ENCODE measurements around the gene MEGF11. TPM values are rescaled to one million over a fixed set of nuclear protein-coding genes. Genes with fewer than 3 reads are reported as not detected.

The MEGF11 gene
- total RNA-seq, 1 donor from 2014 or later = 1.9 TPM

DNA sequence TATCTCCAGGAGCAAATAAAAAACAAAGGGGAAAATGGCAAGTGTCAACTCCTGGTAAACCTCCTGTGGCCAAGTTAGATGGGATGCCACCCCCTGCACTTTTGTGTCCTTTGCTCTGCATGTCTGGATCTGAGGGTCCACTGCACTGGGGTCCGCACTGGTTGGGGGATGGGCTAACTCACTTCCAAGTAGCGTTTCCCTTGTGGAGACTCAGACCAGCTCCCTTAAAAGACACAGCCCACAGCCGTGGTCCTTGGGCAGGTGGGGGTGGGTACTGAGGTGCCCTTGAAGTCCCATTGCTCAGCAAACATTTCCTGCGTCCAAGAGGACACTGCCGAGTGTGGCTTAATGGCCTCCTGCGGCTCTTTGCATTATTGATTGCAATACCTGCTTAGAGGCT, 188.2 kb downstream of the MEGF11 start:
- DNase-seq (ENCODE audit: low spot score) = no peak

DNA sequence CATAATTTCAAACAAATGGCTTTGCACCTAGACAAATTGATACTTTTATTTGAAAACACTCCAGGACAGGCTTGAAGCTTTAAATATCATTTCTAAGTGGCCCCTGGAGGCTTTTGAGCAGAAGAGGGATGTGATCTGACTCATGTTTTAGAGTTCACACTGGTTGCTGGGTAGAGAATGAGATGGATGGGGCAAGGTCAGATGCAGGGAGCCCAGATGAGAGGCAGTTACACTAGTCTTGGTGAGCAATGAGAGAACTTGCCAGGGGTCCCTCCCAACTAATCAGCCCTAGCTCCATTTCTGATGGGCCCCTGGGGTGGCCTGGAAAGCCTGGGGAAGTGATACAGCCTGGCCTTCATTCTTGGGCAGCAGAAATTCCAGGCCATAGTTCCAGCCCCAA, 190.4 kb downstream of the MEGF11 start:
- no peak for DNase-seq (ENCODE audit: low spot score)

DNA sequence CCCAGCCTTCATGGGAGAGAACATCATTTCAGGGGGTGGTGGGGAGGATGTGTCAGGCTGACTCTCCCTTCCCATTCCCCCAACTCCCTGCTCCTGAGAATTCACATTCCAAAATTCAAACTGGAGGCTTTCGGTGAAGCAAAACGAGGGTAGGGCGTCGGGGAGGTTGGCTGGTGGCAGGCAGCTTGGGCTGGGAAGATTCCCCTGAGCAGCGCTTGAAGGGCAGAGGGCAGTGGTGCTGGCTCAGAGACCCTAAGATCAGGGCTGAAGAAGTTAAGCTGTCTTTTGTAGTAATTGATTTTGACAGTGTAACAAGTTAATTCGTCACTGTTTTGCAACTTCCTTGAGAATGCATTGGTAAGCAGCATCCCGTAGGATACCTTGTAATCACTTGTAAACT, 196.5 kb downstream of the MEGF11 start:
- no peak for DNase-seq (ENCODE audit: low spot score)

DNA sequence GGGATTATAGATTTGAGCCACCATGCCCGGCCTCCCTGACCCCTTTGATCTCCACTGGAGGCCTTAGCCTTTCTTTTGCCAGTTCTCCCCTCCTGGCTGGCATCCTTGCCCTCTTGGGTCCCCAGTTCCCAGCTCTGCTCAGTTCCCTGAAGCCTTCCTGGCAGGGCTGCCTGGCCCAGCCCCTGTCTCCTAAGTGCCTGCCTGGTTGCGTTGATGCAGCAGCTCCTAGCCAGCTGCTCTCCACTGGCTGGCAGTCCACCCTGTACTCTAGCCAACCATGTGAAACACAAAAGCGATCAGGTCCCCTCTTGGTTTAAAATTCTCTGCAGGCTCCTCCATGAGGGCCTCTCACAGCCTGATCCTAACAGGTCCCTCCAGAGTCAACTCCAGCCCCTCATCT, 199.6 kb downstream of the MEGF11 start:
- no peak for DNase-seq (ENCODE audit: low spot score)

DNA sequence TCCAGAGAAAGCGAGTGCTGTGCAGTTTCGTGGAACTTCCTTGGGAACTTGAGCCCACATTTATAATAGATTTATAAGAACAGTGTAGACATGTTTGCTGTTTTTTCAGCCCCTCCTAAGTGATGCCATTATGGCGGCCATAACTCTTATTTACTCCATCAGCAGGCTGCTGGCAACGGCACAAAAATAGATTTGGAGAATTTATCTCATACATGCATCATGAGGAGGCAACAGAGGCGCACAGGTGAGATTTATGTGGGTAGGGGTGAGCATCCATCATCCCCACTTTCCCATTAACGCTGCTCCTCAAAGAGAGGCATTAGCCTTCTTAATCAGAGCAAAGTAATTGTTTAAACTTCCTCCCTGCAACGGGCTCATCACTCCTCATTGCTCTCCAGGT, 201.7 kb downstream of the MEGF11 start:
- no peak for DNase-seq (ENCODE audit: low spot score)

DNA sequence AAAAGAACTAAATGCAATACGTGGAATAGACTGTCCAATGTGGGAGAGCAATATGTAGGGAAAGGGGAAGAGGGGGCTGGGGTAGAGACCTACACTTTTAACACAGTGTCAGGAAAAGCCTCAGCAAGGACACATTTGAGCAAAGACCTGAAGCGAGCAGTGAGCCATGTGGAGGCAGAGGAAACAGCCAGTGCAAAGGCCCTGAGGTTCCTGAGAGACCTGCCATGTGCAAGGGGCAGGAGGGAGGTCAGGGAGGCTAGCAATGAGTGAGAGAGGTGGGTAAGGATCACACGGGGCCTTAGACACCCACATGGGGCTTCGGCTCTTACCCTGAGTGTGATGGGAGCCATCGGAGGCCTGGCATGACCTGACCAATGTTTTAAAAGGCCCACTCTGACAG, 203.3 kb downstream of the MEGF11 start:
- no peak for DNase-seq (ENCODE audit: low spot score)

DNA sequence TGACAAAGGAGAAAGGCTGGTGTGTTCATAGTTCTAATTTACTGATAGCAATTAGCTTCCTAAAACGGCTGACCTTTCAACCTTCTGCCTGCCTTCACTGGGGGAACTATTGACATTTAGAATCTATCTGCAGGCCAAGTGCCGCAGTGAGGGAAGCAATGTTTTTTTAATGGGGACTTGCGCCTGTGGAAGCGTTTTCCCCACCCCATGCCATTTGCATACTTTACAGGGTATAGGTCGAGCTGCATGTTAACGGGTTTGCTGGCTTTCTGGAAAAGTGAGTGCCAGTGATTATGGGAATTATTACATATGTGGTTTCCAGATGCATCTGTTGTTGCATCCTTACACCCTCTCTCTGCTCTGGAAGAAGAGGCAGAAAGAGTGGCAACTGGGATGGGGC, 204.2 kb downstream of the MEGF11 start:
- DNase-seq (ENCODE audit: low spot score) = no peak

DNA sequence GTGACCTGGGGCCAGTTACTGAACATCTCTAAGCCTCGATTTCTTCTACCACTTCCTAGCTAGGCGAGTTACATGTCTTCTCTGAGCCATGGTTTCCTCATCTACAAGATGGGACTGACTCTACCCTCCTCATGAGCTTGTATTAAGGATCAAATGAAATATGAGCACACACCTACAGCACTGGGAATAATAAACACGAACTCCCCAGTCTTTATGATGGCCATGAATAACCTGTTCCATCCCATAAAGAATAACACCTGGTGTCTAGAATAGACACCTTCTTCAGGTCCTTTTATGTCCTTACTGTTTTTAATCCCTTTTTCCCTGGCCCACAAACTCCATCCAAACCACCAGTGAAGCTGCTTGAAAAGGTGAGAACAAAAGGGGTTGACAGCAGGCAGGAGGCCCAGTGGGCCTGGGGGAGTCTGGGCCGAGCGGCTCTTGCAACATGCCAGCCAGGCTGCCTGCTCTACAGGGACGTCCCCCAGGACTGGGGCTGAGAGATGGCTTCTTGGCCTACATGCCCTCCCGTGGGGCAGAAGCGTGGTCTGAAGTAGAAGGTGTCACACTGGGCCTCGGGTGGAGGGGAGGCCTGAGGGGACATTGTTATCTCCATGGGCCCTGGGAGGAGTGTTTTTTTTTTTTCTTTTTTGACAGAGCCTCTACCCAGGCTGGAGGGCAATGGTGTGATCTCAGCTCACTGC, 206.1 kb downstream of the MEGF11 start:
- DNase-seq (ENCODE audit: low spot score) = no peak

DNA sequence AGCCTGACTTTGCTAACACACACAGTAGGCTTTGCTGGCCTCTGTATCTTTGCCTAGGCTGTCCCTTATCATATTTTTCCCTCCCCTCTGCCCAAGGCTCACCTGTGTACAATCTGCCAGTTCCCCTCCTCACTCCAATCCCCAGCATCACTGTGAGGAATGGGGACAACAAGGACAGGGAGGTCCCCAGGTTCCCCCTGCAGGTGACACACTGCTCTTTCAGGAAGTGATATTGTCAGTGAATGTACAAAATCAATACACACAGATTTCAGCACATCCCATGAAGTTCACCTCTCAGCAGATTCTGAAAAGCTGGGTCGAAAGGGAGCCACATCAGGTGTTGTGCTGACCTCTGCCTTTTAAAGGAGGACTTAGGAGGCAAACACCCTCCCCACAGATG, 206.8 kb downstream of the MEGF11 start:
- DNase-seq (ENCODE audit: low spot score) = no peak

DNA sequence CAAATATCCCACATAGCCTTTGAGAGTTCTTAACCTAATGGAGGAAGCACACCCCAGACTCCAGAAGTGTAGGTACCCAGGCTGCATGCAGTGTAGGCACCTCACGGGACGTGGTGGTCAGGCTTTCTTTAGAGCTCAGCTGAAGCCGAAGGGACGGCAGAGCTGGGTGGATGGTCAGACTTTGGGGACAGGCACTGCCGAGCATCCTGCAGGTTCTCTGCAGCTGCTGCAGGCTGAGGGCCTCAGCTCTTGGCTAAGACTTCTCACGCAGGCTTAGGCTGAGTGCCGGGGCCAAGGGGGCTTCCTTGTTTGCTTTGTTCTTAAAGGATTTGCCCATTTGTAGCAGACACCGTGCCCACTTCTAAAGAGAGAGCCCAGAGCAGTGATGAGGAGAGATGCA, 207.2 kb downstream of the MEGF11 start:
- no peak for DNase-seq (ENCODE audit: low spot score)

DNA sequence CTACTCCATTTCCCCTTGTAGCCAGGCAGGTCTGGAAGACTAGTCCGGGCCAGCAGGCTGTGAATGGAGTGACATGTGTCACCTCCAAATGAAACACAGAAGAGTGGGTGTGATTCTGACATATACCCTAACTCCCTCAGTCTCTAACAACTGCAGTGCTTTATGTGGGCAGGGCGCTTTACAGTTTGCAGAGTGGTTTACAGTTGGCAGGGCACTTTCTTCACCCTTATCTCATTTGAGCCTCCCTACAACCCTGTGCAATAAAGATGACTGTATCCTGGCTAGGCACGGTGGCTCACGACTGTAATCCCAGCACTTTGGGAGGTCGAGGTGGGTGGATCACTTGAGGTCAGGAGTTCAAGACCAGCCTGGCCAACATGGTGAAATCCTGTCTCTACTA, 208.0 kb downstream of the MEGF11 start:
- no peak for DNase-seq (ENCODE audit: low spot score)

DNA sequence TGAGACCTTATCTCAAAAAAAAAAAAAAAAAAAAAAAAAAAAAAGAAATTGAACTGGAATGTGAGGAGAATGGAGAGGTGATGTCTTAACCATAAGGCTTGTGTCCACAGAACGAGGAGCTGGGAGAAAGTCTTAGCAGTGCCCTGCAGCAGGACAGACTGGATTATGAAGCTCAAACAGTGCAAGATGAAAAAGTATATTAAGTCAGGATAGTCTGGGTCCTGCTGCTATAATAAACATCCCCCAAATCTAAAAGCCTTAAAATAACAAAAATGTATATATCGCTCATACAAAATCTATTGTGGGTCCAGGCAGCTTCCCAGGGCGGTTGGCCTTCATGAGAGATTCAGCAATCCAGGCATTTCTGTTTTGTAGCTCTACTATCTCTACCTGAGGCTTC, 208.7 kb downstream of the MEGF11 start:
- DNase-seq (ENCODE audit: low spot score) = no peak

DNA sequence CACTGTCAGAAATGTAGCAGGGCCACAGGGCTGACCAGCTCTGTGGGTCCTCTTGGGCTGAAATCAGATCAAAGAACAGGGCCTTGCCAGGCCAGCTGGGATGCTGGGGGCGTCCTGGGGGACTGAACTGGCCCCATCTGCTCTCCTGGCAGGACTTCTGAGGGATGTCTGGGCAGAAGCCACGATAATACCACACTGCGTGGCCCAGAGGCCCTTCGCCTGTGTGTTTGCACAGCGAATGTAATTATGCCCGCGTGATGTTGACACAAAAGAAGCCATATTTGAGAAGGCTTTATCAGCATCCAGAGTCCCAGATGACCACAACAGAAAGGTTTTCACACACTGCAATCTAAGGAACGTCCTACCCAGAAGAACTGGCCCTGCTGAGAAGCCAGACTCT, 210.3 kb downstream of the MEGF11 start:
- DNase-seq (ENCODE audit: low spot score) = no peak

DNA sequence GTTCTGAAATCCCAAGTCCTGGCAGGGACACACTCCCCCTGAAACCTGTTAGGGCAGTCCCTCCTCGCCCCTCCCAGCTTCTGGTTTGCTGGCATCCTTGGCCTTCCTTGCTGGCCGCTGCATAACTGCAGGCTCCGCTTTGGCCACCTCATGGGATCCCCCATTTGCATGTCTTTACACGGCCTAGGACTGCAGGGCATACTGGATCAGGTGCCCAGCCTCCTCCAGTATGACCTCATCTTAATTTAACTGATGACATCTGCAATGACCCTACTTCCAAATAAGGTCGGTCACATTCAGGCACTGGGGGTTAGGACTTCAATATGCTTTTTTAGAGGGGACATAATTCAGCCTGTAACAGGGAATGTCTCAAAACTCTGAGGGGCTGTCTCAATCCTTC, 210.9 kb downstream of the MEGF11 start:
- DNase-seq (ENCODE audit: low spot score) = no peak

DNA sequence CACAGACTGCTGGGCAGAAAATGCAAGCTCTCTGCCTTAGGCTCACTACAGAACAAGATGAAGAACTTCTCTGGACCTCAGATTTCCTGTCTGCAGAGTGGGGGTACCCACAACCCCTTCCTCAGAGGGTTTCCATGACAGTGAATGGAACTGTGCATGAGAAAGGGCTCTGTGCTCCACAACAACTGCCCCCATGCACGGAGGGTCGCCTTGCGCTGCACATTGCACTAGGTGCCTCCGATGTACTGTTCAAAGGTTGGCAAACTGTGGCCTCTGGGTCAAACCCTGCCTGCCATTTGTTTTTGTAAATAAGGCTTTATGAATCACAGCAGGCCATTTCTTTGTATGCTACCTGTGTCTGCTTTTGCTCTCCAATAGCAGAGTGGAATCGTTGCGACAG, 212.3 kb downstream of the MEGF11 start:
- no peak for DNase-seq (ENCODE audit: low spot score)

DNA sequence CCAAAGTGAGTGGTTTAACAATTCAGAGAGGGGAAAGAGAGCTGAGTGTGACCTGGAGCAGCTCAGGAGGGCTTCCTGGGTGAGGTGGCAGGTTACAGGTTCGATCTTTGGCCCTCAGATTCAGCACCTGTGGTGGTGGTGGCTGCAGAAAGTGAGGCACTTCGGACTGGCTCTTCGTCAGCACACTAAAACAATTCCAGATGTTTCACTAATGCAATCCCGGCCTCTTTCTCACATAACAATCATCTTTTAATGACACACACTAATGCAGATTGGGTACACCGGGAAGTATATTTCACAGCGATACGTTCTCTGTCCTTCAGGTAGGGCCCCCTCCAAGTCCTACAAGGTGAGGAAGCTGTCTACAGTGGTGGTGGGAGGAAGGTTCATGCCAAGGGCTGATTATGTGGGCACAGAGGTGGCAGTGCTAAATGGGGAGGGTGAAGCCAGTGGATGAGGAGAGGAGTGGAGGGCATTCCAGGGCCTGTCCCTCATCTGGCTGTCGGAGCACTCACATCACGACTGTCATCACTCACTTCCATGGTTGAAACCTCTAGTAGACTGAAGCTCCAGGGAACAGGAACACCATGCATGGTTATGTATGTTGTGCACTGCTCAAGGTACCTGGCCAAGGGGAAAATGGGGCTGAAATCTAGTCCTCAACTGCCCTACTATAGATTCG, 213.2 kb downstream of the MEGF11 start:
- DNase-seq (ENCODE audit: low spot score) = no peak

DNA sequence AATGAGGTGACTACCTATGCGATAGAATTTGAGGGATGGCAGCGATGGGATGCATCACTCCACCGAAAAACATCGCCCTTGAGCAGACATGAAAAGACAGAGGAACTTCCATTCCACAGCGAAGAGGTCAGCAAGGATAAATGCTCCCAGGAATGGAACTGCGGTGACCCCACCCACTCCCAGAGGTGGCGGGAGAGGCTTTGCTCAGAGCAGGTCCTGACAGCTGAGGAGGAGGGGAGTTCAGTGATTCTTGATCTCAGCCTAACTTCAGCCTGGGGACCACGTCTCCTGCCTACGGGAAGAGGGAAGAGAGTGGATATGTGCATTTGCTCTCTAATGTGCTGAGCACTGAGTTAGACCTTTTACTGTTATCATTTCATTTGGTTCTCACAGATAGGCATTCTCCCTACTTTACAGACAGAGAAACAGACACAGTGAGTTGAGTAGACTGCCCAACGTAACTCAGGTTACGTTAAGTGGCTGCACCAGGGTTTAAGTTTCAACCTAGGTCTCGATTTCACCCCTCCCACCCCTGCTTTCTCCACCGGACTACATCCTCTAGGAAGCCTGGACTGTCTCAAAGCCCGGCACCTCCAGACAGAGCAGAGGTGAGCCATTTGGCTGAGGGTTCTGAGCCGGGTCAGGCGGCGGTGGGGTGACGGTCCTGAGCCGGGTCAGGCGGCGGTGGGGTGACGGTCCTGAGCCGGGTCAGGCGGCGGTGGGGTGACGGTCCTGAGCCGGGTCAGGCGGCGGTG, 214.3 kb downstream of the MEGF11 start:
- DNase-seq (ENCODE audit: low spot score) = no peak

DNA sequence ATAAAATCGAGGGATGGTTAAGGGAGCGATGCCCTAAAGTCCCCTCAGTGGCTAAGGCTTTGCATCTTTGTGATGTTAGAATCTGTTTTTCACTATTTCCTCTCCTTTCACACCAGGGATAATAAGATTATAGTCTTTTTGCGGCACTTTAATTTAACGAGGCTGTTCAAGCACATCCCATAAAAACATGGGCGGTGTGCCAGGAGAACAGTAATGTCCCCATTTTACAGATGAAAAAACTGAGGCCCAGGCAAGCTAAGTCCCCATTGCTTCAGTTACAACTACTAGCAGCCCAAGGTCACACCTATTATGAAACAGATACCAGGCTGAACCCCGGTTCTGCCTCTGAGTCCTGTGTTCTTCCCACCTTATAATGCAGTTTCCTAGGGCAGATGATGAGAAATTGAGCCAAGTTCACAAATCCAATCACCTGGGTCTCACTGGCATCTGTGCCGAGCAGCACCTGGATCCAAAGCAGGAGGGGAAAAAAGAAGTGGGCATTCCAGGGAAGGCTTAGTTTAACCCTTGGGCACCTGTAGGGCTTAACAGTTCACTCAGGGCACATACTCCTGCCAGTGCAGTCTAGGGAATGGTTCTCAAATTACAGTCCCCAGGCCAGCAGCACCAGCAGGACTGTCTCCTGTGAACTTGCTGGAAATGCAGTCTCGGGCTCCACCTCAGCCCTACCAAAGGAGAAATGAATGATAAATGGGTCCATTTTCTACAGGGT, 215.0 kb downstream of the MEGF11 start:
- no peak for DNase-seq (ENCODE audit: low spot score)

DNA sequence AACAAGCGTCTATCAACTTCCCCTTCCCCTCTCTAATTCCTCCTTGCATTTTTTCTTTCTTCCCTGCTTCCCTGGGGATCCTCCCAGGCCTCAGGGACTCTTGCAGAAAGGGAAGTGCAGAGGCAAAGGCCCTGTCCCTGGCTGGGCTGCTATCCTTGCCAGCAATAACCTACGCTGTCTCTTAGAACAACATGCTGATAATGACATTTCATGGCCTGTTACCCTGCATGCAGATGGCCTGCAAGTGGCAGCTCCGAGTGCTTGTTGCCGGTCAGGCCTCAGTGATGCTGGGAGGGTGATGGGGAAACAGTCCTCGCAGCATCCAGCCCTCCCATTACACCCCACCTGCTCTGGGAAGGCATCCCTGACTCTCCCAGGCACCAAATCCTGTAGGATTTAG, 216.7 kb downstream of the MEGF11 start:
- no peak for DNase-seq (ENCODE audit: low spot score)

DNA sequence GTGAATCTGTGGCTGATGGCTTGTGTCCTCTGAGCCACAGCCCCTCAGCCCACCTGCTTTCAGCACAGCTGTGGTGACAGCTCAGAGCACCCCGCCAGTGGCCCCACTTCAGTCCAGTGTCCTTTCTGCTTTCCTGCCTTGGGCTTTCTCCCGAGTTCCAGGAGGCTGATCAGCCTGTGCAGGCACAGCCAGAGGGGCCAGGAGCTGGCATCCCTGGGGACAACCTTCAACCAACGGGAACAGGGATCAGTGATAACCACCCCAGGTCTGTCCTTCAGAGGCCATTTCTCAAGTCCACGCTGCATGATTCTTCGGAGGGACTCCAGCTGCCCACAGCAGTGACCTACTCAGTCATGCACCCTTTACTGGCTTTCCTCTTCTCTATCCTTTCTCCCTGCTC, 217.6 kb downstream of the MEGF11 start:
- DNase-seq (ENCODE audit: low spot score) = no peak

DNA sequence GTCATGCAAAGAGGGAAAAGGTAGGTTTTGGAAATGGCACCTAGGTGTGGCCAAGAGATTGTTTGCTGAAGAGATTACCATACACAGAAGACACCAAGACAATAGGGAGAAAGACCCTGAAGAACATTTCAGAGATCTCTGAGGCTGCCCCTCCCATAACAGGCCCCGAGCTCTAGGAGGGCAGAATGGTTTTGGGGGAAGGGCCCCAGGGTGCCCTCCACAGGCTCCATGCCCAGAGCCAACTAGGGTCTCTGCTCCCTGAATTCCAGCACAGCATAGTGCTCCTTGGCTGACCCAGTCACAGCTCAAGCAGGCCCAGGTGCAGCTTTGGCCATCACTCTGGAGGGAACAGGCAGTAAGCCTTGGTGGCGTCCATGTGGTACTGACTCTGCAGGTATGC, 220.4 kb downstream of the MEGF11 start:
- DNase-seq (ENCODE audit: low spot score) = no peak

DNA sequence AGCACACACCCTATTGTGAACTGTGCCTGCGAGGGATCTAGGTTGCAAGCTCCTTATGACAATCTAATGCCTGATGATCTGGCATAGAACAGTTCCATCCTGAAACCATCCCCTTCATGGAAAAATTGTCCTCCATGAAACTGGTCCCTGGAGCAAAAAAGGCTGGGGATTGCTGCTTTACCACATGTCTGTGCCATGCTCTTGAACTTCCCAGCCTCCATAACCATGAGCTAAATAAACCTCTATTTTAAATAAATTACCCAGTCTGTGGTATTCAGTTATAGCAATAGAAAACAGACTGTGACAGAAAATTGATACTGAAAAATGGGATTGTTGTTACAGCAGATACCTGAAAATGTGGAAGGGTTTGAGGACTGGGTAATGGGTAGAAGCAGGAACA, 221.5 kb downstream of the MEGF11 start:
- DNase-seq (ENCODE audit: low spot score) = no peak
